Activated CD4-positive, alpha-beta memory T cell treated with anti-CD3 and anti-CD28 coated beads, Interleukin-2, amount 10 ng/mL, durations not matched to agents 7 days and 5 days (primary cell): ENCODE measurements around the gene CCDC116. TPM values are rescaled to one million over a fixed set of nuclear protein-coding genes. Genes with fewer than 3 reads are reported as not detected.
"Not testable (repeated sequence)": the region's sequence is repeated elsewhere in the genome, so short reads cannot be mapped to it uniquely, and the experiment has no call there.

ENCODE experiments used
- CTCF ChIA-PET: fragments of 350-600 bp; sonication (Branson Sonifier 250); formaldehyde crosslinking; loops from one replicate; lab custom pipeline; 2021; ENCODE audit warnings: antibody characterized with exemption, inconsistent platforms; lab: Charles Lee
- POLR2A ChIA-PET: fragments of 350-600 bp; sonication (Branson Sonifier 250); formaldehyde crosslinking; loops from one replicate; lab custom pipeline; 2021; ENCODE audit warnings: antibody characterized with exemption; lab: Charles Lee
- DNase-seq: peaks from one replicate; pipeline ENCODE4 v3.0.0-alpha.2; 2020
- H3K27ac Mint-ChIP-seq: one replicate; pipeline ENCODE4 v1.8.0; 2021; ENCODE audit warnings: mild to moderate bottlenecking, mixed read lengths
- H3K27me3 Mint-ChIP-seq: one replicate; pipeline ENCODE4 v1.8.0; 2021; ENCODE audit warnings: mixed read lengths
- H3K36me3 Mint-ChIP-seq: one replicate; pipeline ENCODE4 v1.8.0; 2021; ENCODE audit warnings: low read depth, mixed read lengths
- H3K4me1 Mint-ChIP-seq: one replicate; pipeline ENCODE4 v1.8.0; 2021; ENCODE audit warnings: mixed read lengths
- H3K4me3 Mint-ChIP-seq: one replicate; pipeline ENCODE4 v1.8.0; 2021; ENCODE audit warnings: mild to moderate bottlenecking, mixed read lengths
- H3K9me3 Mint-ChIP-seq: one replicate; pipeline ENCODE4 v1.8.0; 2021; ENCODE audit warnings: mixed read lengths
- total RNA-seq, 2 experiments: library from RNA; stranded (reverse); gene quantifications; one replicate each; pipeline ENCODE4 v1.2.3, GENCODE V29; 2021

Gene CCDC116
- total RNA-seq, 2 experiments from 2014 or later = 0.33 to 0.43 TPM

GRCh38 chr22:21615731-21616130 is 16.8 kb upstream of the CCDC116 start:
- H3K4me1 Mint-ChIP-seq = peaks cover 2% of the 10 kb centered on the region
- H3K27me3 Mint-ChIP-seq = no peaks in the 10 kb centered on the region
- ChIA-PET CTCF (interaction anchor here (1.5 to 2.3 kb wide), 2 partner anchors 13 to 31 kb away, joined by 3 to 8 read pairs; partner anchors contain the start of gene YDJC), POLR2A (interaction anchor here (1.0 to 1.2 kb wide), 2 partner anchors 18 to 27 kb away, joined by 3 read pairs; no protein-coding TSS in a partner anchor)
- no peak overlapping the region for H3K27ac Mint-ChIP-seq
- no peak overlapping the region for H3K4me3 Mint-ChIP-seq
- H3K36me3 Mint-ChIP-seq = peaks cover 35% of the 10 kb centered on the region
- DNase-seq = no peak
- H3K9me3 Mint-ChIP-seq = no peaks in the 10 kb centered on the region

DNA sequence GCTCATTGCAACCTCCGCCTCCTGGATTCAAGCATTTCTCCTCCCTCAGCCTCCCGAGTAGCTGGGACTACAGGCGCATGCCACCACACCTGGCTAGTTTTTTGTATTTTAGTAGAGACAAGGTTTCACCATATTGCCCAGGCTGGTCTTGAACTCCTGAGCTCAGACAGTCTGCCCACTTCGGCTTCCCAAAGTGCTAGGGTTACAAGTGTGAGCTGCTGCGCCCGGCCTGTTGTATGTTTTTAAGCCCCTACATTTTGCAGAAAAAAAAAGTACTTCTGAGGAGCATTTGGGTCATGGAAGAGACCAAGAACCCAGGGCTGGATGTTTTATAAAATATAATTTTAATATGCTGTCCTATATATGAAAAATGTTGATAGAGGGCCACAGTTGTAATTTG is 15.2 kb upstream of the CCDC116 start:
- not testable (repeated sequence) for H3K9me3 Mint-ChIP-seq, DNase-seq, H3K27ac Mint-ChIP-seq, H3K27me3 Mint-ChIP-seq, H3K4me3 Mint-ChIP-seq, H3K4me1 Mint-ChIP-seq
- CTCF ChIA-PET = interaction anchor here (1.5 to 2.3 kb wide), 2 partner anchors 12 to 29 kb away, joined by 3 to 8 read pairs; partner anchors contain the start of gene YDJC
- H3K36me3 Mint-ChIP-seq = peaks cover 25% of the 10 kb centered on the region
- POLR2A ChIA-PET = interaction anchor here (0.7 to 2.5 kb wide), 2 partner anchors 11 to 26 kb away, joined by 3 to 9 read pairs; no protein-coding TSS in a partner anchor

DNA sequence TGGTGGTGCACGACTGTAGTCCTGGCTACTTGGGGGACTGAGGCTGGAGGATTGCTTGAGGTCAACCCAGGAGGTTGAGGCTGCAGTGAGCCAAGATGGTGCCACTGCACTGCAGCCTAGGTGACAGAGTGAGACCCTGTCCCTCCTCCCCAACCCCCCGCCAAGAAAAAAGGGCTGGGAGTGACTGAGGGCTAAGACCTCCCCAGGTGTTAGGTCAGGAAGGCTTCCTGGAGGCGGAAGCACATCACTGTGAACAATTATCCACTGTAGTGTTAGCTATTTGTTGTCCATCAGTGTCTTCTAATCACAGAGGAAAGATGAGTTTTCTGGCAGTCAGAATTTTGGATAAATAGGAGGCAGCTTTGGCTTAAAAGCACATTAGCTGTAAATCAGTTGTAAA is 11.5 kb upstream of the CCDC116 start:
- no peak overlapping the region for H3K4me3 Mint-ChIP-seq
- no peaks in the 10 kb centered on the region for H3K27me3 Mint-ChIP-seq
- ChIA-PET CTCF (interaction anchor here (1.3 kb wide), 1 partner anchor 21 kb away, joined by 4 read pairs; the partner anchor contains the start of gene SDF2L1), POLR2A (no interaction called here)
- H3K36me3 Mint-ChIP-seq = peaks cover 18% of the 10 kb centered on the region
- H3K27ac Mint-ChIP-seq = peak overlapping the region; percentile 3
- DNase-seq = no peak
- H3K9me3 Mint-ChIP-seq = no peaks in the 10 kb centered on the region
- peaks cover 6% of the 10 kb centered on the region for H3K4me1 Mint-ChIP-seq

GRCh38 chr22:21622011-21622918 is 10.3 kb upstream of the CCDC116 start:
- ChIA-PET CTCF (interaction anchor here (0.6 to 1.3 kb wide), 2 partner anchors 20 to 34 kb away, joined by 4 read pairs; partner anchors contain the start of gene SDF2L1), POLR2A (interaction anchor here (5.4 kb wide), 1 partner anchor 20 kb away, joined by 27 read pairs; the partner anchor contains the start of gene SDF2L1)
- Mint-ChIP-seq H3K9me3 (no peaks in the 10 kb centered on the region), H3K27ac (peak overlapping the region; percentile 41), H3K36me3 (peaks cover 25% of the 10 kb centered on the region), H3K4me3 (no peak overlapping the region), H3K4me1 (peaks cover 13% of the 10 kb centered on the region), H3K27me3 (no peaks in the 10 kb centered on the region)
- no peak for DNase-seq

DNA sequence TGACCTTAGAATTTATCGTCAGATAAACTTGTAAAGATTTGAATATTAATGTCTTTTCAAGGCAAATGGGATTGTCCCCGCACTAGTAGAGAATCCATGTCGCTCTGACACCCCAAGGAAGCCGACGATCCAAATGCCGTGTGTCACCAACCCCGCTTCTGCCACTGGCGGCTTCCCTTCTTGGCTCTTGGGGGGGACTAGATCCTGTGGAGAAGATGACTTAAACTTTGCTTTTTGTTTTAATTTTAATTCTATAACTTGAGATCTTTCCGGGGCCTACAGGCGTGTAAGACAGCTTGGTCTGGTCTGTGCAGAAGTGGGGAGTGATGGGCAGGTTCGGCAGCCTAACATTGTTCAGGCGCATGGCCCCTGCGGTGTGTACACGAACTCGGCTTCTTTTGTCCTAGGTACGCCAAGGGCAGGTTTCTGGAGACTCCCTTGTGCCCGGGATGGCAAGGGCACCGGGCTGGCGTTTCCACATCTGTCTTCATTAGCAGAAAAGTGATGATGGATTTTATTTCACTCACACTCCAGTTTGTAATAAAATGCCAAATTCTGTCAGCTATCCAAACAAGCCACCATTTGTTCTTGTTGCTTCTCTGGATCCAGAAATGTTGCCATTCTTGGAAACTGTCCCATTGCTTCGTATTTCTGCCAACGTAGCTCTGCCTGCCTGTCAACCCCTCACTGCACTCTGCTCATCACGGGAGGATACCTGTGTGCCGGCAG is 9.5 kb upstream of the CCDC116 start:
- no peak overlapping the region for H3K4me3 Mint-ChIP-seq
- H3K4me1 Mint-ChIP-seq = peaks cover 21% of the 10 kb centered on the region
- CTCF ChIA-PET = interaction anchor here (0.6 to 13.8 kb wide), 4 partner anchors 9 to 35 kb away, joined by 3 to 289 read pairs (median 4); partner anchors contain the start of genes CCDC116 and SDF2L1
- H3K9me3 Mint-ChIP-seq = no peaks in the 10 kb centered on the region
- DNase-seq = no peak
- POLR2A ChIA-PET = interaction anchor here (5.4 kb wide), 1 partner anchor 19 kb away, joined by 27 read pairs; the partner anchor contains the start of gene SDF2L1
- H3K27ac Mint-ChIP-seq = no peak overlapping the region
- no peaks in the 10 kb centered on the region for H3K27me3 Mint-ChIP-seq
- H3K36me3 Mint-ChIP-seq = peaks cover 32% of the 10 kb centered on the region

GRCh38 chr22:21623648-21623970 is 9.0 kb upstream of the CCDC116 start:
- POLR2A ChIA-PET = interaction anchor here (5.4 kb wide), 1 partner anchor 19 kb away, joined by 27 read pairs; the partner anchor contains the start of gene SDF2L1
- CTCF ChIA-PET = interaction anchor here (1.0 to 13.8 kb wide), 3 partner anchors 9 to 21 kb away, joined by 3 to 289 read pairs (median 3); partner anchors contain the start of genes CCDC116 and SDF2L1
- no peaks in the 10 kb centered on the region for H3K27me3 Mint-ChIP-seq
- H3K27ac Mint-ChIP-seq = no peak overlapping the region
- no peak overlapping the region for H3K4me3 Mint-ChIP-seq
- H3K9me3 Mint-ChIP-seq = no peaks in the 10 kb centered on the region
- peaks cover 24% of the 10 kb centered on the region for H3K4me1 Mint-ChIP-seq
- DNase-seq = no peak
- peaks cover 36% of the 10 kb centered on the region for H3K36me3 Mint-ChIP-seq

DNA sequence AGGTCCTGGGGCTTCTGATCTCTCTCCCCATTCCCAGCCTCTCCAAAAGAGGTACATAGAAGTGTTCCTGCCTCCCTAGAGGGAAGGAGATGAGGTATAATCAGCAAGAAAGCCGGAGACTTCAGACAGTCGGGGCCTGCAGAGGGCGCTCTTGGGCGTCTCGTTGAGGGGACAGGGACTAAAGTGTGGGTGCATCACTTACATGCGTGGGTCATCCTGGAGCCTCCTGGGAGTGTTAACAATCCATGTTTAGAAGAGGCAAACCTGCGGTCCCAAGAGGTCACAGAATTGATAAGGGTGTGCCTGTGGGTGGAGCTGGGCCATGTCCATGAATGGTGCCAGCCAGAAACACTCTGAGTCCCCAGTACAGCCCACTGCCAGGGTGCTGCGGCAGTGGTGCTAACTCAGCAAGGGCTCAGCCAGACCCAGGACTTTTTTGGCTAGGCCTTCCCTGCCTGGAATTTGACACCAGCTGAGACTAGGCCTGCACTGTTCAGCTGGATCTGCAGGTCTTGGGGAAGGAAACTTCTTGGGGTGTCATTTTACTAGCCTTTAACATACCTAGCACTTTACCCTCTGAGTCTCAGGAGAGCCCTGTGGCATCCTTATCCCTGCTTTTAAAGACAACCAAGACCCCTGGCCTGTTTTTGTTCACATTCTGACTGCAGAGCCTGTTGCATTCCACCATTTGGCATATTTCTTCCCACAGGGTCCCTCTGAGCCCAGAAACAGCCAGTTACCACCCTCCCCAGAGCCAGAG is 8.3 kb upstream of the CCDC116 start:
- Mint-ChIP-seq H3K9me3 (no peaks in the 10 kb centered on the region), H3K4me1 (peaks cover 26% of the 10 kb centered on the region), H3K27ac (peak overlapping the region; percentile 64), H3K36me3 (peaks cover 38% of the 10 kb centered on the region), H3K4me3 (no peak overlapping the region), H3K27me3 (no peaks in the 10 kb centered on the region)
- peak; percentile 42 for DNase-seq
- CTCF ChIA-PET = interaction anchor here (0.5 to 13.8 kb wide), 4 partner anchors 8 to 1000 kb away, joined by 3 to 289 read pairs (median 4); partner anchors contain the start of genes CCDC116 and SDF2L1
- POLR2A ChIA-PET = interaction anchor here (5.4 kb wide), 1 partner anchor 18 kb away, joined by 27 read pairs; the partner anchor contains the start of gene SDF2L1

GRCh38 chr22:21624880-21625791 is 7.4 kb upstream of the CCDC116 start:
- Mint-ChIP-seq H3K4me3 (no peak overlapping the region), H3K27me3 (no peaks in the 10 kb centered on the region), H3K27ac (peak overlapping the region; percentile 64), H3K9me3 (no peaks in the 10 kb centered on the region), H3K36me3 (peaks cover 38% of the 10 kb centered on the region), H3K4me1 (peaks cover 26% of the 10 kb centered on the region)
- DNase-seq = no peak
- ChIA-PET POLR2A (interaction anchor here (1.3 to 5.4 kb wide), 2 partner anchors 17 to 111 kb away, joined by 3 to 27 read pairs; partner anchors contain the start of genes SDF2L1 and YPEL1), CTCF (interaction anchor here (13.8 kb wide), 1 partner anchor 18 kb away, joined by 289 read pairs; the partner anchor contains the start of gene SDF2L1)

- ChIA-PET POLR2A (interaction anchor here (0.6 to 5.4 kb wide), 4 partner anchors 12 to 110 kb away, joined by 3 to 40 read pairs (median 15); partner anchors contain the start of genes SDF2L1 and YPEL1), CTCF (interaction anchor here (13.8 kb wide), 1 partner anchor 17 kb away, joined by 289 read pairs; the partner anchor contains the start of gene SDF2L1)
- H3K36me3 Mint-ChIP-seq = peaks cover 38% of the 10 kb centered on the region
- no peak for DNase-seq
- H3K4me3 Mint-ChIP-seq = no peak overlapping the region
- H3K9me3 Mint-ChIP-seq = no peaks in the 10 kb centered on the region
- H3K4me1 Mint-ChIP-seq = peaks cover 34% of the 10 kb centered on the region
- no peaks in the 10 kb centered on the region for H3K27me3 Mint-ChIP-seq
- H3K27ac Mint-ChIP-seq = peak overlapping the region; percentile 41
Measured at GRCh38 chr22:21626073-21626734, 6.4 kb upstream of the CCDC116 start.

DNA sequence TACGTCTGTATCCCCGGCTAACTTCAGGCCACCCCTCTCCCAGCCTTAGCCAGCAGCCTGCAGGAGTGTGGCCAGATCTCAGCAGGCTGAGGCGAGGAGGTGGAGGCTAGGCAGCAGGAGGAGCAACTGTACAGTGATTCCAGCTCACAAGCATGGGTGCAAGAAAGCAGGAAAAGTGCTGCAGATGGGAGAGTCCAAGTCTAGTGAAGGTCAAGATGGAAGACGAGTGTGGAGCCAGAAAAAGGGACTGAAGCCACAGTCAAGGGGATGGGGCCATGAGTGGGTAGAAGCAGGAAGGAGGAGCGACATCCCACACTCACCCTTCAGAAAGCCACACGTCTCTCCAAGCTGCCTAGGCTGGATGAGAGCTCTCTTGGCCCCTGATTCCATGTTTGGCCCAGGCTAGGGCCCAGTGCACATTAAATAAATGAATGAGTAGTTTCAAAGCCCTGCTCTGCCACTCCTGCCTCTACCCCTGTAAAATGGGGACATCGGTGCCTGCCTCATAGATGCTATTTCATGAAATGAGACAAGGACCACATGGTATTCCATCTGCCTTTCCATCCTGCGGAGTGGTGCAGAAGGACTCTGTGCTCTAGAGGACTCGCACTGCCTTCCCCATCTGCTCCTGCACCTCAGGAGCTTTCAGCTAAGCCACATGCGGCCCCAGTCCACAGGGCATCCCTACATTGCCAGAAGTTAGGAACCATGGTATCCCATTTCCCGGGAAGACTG is 5.7 kb upstream of the CCDC116 start:
- Mint-ChIP-seq H3K27ac (peak overlapping the region; percentile 41), H3K4me1 (peaks cover 38% of the 10 kb centered on the region), H3K4me3 (peak overlapping the region; percentile 2), H3K36me3 (peaks cover 38% of the 10 kb centered on the region), H3K9me3 (no peaks in the 10 kb centered on the region), H3K27me3 (no peaks in the 10 kb centered on the region)
- ChIA-PET CTCF (interaction anchor here (13.8 kb wide), 1 partner anchor 17 kb away, joined by 289 read pairs; the partner anchor contains the start of gene SDF2L1), POLR2A (interaction anchor here (0.6 to 5.4 kb wide), 4 partner anchors 13 to 24 kb away, joined by 3 to 132 read pairs (median 34); partner anchors contain the start of gene SDF2L1)
- DNase-seq = no peak
